ENCODE data around the gene LRRC45.

The LRRC45 gene

GRCh38 chr17:81996232-81996756 is 26.8 kb upstream of the LRRC45 start:
- Histone ChIP-seq H3K4me3 (ENCODE audit: insufficient read depth, low read length, poor library complexity, severe bottlenecking) (no peak overlapping the region), H3K4me2 (ENCODE audit: low read depth, low read length, poor library complexity, severe bottlenecking) (no peak overlapping the region), H3K9me2 (replicated peaks; ENCODE audit: insufficient read depth, low read length) (no peaks in the 10 kb centered on the region), H3K9ac (ENCODE audit: low read length) (no peak overlapping the region), H3K9me3 (ENCODE audit: insufficient read depth, low read length) (no peaks in the 10 kb centered on the region), H3K36me3 (ENCODE audit: low read length) (no peaks in the 10 kb centered on the region), H3K27me3 (ENCODE audit: low read length) (no peaks in the 10 kb centered on the region), H2AFZ (ENCODE audit: low read depth, low read length, severe bottlenecking) (no peak overlapping the region), H3F3A (ENCODE audit: insufficient read depth) (no peaks in the 10 kb centered on the region), H3K79me2 (ENCODE audit: insufficient read depth, low read length) (peaks cover 6% of the 10 kb centered on the region; the same call in 1 of the 2 replicates), H3K27ac (ENCODE audit: low read depth, low read length) (no peak overlapping the region), H4K20me1 (ENCODE audit: low read depth, low read length) (no peaks in the 10 kb centered on the region)
- TF ChIP-seq, protein P1, sequence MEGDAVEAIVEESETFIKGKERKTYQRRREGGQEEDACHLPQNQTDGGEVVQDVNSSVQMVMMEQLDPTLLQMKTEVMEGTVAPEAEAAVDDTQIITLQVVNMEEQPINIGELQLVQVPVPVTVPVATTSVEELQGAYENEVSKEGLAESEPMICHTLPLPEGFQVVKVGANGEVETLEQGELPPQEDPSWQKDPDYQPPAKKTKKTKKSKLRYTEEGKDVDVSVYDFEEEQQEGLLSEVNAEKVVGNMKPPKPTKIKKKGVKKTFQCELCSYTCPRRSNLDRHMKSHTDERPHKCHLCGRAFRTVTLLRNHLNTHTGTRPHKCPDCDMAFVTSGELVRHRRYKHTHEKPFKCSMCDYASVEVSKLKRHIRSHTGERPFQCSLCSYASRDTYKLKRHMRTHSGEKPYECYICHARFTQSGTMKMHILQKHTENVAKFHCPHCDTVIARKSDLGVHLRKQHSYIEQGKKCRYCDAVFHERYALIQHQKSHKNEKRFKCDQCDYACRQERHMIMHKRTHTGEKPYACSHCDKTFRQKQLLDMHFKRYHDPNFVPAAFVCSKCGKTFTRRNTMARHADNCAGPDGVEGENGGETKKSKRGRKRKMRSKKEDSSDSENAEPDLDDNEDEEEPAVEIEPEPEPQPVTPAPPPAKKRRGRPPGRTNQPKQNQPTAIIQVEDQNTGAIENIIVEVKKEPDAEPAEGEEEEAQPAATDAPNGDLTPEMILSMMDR (IDR thresholded peaks at IDR 0.05; ENCODE audit: insufficient read depth, low read length, poor library complexity, severe bottlenecking), result no peak
- TF ChIP-seq EZH2phosphoT487 (conservative IDR thresholded peaks at IDR 0.05; ENCODE audit: low read length), result no peak

GRCh38 chr17:81996757-81997441 is 26.2 kb upstream of the LRRC45 start:
- H3K79me2 ChIP-seq (ENCODE audit: insufficient read depth, low read length), result peaks cover 1% of the 10 kb centered on the region; the same call in 1 of the 2 replicates
- no peaks in the 10 kb centered on the region for H3K36me3 ChIP-seq (ENCODE audit: low read length)
- H3K27ac ChIP-seq (ENCODE audit: low read depth, low read length), result no peak overlapping the region
- H2AFZ ChIP-seq (ENCODE audit: low read depth, low read length, severe bottlenecking), result no peak overlapping the region
- no peaks in the 10 kb centered on the region for H3K27me3 ChIP-seq (ENCODE audit: low read length)
- no peak overlapping the region for H3K4me2 ChIP-seq (ENCODE audit: low read depth, low read length, poor library complexity, severe bottlenecking)
- H3K9me2 ChIP-seq (replicated peaks; ENCODE audit: insufficient read depth, low read length), result no peaks in the 10 kb centered on the region
- no peak overlapping the region for H3K9ac ChIP-seq (ENCODE audit: low read length)
- no peaks in the 10 kb centered on the region for H4K20me1 ChIP-seq (ENCODE audit: low read depth, low read length)
- H3F3A ChIP-seq (ENCODE audit: insufficient read depth), result no peaks in the 10 kb centered on the region
- no peak overlapping the region for H3K4me3 ChIP-seq (ENCODE audit: insufficient read depth, low read length, poor library complexity, severe bottlenecking)
- TF ChIP-seq, protein P1 (IDR thresholded peaks at IDR 0.05; ENCODE audit: insufficient read depth, low read length, poor library complexity, severe bottlenecking), result no peak
- no peak for TF ChIP-seq EZH2phosphoT487 (conservative IDR thresholded peaks at IDR 0.05; ENCODE audit: low read length)
- H3K9me3 ChIP-seq (ENCODE audit: insufficient read depth, low read length), result no peaks in the 10 kb centered on the region

DNA sequence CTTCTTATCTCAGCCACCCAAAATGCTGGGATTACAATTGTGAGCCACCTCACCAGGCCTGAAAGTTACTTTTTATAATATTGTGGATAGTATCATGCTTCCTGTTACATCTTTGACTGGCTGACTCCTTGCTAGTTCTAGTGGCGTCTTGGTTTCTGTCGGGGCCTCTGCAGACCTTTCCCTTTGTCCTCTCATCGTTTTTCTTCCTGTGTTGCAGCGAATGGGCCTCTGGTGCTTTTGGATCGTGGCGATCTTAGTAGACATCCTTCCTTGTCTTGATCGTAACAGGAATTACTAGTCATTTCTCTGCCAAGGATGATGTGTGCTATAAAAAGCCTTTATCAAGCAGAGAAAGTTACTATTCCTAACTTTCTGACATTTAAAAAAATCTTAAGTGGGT is 24.9 kb upstream of the LRRC45 start:
- Histone ChIP-seq H3K4me2 (ENCODE audit: low read depth, low read length, poor library complexity, severe bottlenecking) (no peak overlapping the region), H3F3A (ENCODE audit: insufficient read depth) (no peaks in the 10 kb centered on the region), H4K20me1 (ENCODE audit: low read depth, low read length) (no peaks in the 10 kb centered on the region), H3K4me3 (ENCODE audit: insufficient read depth, low read length, poor library complexity, severe bottlenecking) (no peak overlapping the region), H3K27ac (ENCODE audit: low read depth, low read length) (no peak overlapping the region), H3K9me2 (replicated peaks; ENCODE audit: insufficient read depth, low read length) (no peaks in the 10 kb centered on the region), H3K79me2 (ENCODE audit: insufficient read depth, low read length) (no peaks in the 10 kb centered on the region), H3K27me3 (ENCODE audit: low read length) (no peaks in the 10 kb centered on the region), H3K9ac (ENCODE audit: low read length) (no peak overlapping the region), H3K9me3 (ENCODE audit: insufficient read depth, low read length) (no peaks in the 10 kb centered on the region), H2AFZ (ENCODE audit: low read depth, low read length, severe bottlenecking) (no peak overlapping the region), H3K36me3 (ENCODE audit: low read length) (no peaks in the 10 kb centered on the region)
- no peak for TF ChIP-seq EZH2phosphoT487 (conservative IDR thresholded peaks at IDR 0.05; ENCODE audit: low read length)
- TF ChIP-seq, protein P1 (IDR thresholded peaks at IDR 0.05; ENCODE audit: insufficient read depth, low read length, poor library complexity, severe bottlenecking), result no peak
